Left lung (tissue), 10 donors: Measurements from ENCODE around the gene GALNT6. TPM values are rescaled to one million over a fixed set of nuclear protein-coding genes. Genes with fewer than 3 reads are reported as not detected.

Experiments
- ATAC-seq: fragments of 200-7000 bp; cut with Tn5 transposase; one replicate; pipeline ENCODE4 v1.9.1; 2020; ENCODE audit warnings: moderate library complexity
- DNase-seq, 4 donors: peaks; one replicate each; pipeline ENCODE4 v3.0.0-alpha.2; 2013 to 2020
- H3K27ac ChIP-seq, 2 donors: fragments of 200-600 bp; sonication (generic) in 1 of 2; one replicate each; pipeline versions ENCODE4 v1.5.0 to v1.8.0; 2020 to 2021
- H3K27me3 ChIP-seq, 2 donors: fragments of 200-600 bp; sonication (generic) in 1 of 2; one replicate each; pipeline versions ENCODE4 v1.5.0 to v1.8.0; 2020 to 2021
- H3K36me3 ChIP-seq, 2 donors: fragments of 200-600 bp; sonication (generic) in 1 of 2; one replicate each; pipeline versions ENCODE4 v1.5.0 to v1.8.0; 2020 to 2021
- H3K4me1 ChIP-seq, 2 donors: fragments of 200-600 bp; one replicate each; pipeline ENCODE4 v1.8.0; 2021
- H3K4me3 ChIP-seq, 2 donors: fragments of 200-600 bp; sonication (generic) in 1 of 2; one replicate each; pipeline versions ENCODE4 v1.5.0 to v1.8.0; 2020 to 2021; ENCODE audit warnings: mild to moderate bottlenecking in 1 of 2
- H3K9me3 ChIP-seq, 2 donors: fragments of 200-600 bp; sonication (generic) in 1 of 2; one replicate each; pipeline versions ENCODE4 v1.5.0 to v1.8.0; 2020 to 2021
- intact Hi-C, 2 donors: fragments of 100-400 bp; cut with DNase I; formaldehyde crosslinking; loops; one replicate each; pipeline versions ENCODE4 v1.11.2 to v1.14.2; 2022
- polyA plus RNA-seq, 6 donors: library from polyadenylated mRNA; unstranded; fragments of 120-200 nt; gene quantifications; one replicate each; pipeline ENCODE4 v1.2.1, GENCODE V29; 2013; ENCODE audit not compliant: insufficient read length in 6 of 6
- total RNA-seq, 2 donors: library from RNA; stranded (reverse); fragmentation: NEBNext Ultra II Directional; extraction: Animal tissue kit (Norgen Biotek cat#: 25700); gene quantifications; one replicate each; pipeline ENCODE4 v1.2.1, GENCODE V29; 2021
- TF ChIP-seq, protein P1 (sequence below), 2 donors: fragments of 200-600 bp; sonication (generic) in 1 of 2; IDR thresholded peaks; one replicate each; pipeline versions ENCODE4 v1.5.0 to v1.8.0; 2021; ENCODE audit warnings: antibody characterized with exemption in 2 of 2
- donor health status: DM: no; HTN: yes; CAD: no.
- donor health status: DM: no; HTN: no; CAD: no.

Gene GALNT6
- total and polyA plus RNA-seq, 8 donors: 1.8 to 21.8 (median 2.6) TPM

DNA sequence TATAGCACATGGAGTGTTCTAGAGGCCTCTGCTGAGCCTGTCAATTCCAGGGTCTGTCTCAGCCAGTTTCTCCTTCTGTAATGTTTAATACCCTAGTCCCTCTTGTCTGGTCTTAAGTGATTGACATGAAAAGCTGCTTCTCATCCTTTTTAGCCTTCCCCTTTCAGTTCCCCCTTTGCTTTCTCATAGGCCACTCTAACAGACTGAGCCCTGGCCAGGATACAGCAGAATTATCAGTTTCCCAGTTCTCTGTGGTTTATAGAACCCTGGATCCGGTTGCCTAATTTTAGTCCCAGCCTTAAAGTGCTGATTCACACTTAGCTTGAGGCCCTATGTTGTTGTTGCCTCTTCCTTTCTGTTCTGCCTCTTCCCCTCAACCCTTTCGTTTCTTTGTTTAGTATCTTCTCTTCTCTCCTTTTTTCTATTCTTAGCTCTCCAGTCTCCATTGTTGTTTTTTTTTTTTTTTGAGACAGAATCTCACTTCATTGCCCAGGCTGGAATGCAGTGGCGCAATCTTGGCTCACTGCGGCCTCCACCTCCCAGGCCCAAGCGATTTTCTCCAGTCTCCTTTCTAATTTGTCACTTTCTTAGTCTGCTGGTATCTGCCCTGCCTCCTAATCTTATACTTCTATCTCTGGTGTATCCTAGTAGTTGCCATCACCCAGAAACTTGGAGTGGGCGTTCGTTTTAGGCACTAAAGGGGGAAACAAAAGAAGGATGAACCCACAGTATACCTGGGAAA is 64.3 kb downstream of the GALNT6 start:
- intact Hi-C loops: no loop called here
- Histone ChIP-seq H3K4me1 (peaks cover 16 to 70% of the 10 kb centered on the region in 2 donors), H3K4me3 (no peak overlapping the region), H3K9me3 (no peaks in the 10 kb centered on the region), H3K27me3 (no peaks in the 10 kb centered on the region), H3K36me3 (no peaks in the 10 kb centered on the region), H3K27ac (peak overlapping the region; percentile 81 to 98)
- ATAC-seq (peak; percentile 76), DNase-seq (peak in 2 of 4 donors; percentile 20 to 29)
- TF ChIP-seq, protein P1, sequence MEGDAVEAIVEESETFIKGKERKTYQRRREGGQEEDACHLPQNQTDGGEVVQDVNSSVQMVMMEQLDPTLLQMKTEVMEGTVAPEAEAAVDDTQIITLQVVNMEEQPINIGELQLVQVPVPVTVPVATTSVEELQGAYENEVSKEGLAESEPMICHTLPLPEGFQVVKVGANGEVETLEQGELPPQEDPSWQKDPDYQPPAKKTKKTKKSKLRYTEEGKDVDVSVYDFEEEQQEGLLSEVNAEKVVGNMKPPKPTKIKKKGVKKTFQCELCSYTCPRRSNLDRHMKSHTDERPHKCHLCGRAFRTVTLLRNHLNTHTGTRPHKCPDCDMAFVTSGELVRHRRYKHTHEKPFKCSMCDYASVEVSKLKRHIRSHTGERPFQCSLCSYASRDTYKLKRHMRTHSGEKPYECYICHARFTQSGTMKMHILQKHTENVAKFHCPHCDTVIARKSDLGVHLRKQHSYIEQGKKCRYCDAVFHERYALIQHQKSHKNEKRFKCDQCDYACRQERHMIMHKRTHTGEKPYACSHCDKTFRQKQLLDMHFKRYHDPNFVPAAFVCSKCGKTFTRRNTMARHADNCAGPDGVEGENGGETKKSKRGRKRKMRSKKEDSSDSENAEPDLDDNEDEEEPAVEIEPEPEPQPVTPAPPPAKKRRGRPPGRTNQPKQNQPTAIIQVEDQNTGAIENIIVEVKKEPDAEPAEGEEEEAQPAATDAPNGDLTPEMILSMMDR (IDR thresholded peaks at IDR 0.05): no peak

DNA sequence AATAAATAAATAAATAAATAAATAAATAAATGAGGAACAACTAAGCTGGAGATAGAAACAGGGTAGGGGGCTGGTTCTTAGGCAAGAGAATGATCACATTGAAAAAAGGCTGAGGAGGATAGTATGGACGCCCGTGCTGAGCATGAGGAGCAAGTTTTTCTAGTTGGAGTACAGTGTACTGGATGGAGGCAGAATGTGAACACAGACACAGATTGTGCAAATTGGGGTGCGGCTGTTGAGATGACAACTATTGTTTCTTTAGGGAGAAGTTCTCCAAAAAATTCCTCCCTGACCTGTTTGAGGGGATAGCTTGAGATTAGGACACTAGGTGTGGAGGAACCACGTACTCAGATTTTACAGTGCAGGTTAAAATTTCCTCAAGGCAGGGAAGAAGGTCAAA is 66.3 kb downstream of the GALNT6 start:
- Histone ChIP-seq H3K36me3 (no peaks in the 10 kb centered on the region), H3K4me1 (peaks cover 16 to 82% of the 10 kb centered on the region in 2 donors), H3K9me3 (no peaks in the 10 kb centered on the region), H3K4me3 (no peak overlapping the region), H3K27me3 (no peaks in the 10 kb centered on the region), H3K27ac (peak overlapping the region in 1 of 2 donors; percentile 98)
- intact Hi-C loops: no loop called here
- ATAC-seq: no peak
- TF ChIP-seq, protein P1 (IDR thresholded peaks at IDR 0.05): no peak
- DNase-seq: no peak

DNA sequence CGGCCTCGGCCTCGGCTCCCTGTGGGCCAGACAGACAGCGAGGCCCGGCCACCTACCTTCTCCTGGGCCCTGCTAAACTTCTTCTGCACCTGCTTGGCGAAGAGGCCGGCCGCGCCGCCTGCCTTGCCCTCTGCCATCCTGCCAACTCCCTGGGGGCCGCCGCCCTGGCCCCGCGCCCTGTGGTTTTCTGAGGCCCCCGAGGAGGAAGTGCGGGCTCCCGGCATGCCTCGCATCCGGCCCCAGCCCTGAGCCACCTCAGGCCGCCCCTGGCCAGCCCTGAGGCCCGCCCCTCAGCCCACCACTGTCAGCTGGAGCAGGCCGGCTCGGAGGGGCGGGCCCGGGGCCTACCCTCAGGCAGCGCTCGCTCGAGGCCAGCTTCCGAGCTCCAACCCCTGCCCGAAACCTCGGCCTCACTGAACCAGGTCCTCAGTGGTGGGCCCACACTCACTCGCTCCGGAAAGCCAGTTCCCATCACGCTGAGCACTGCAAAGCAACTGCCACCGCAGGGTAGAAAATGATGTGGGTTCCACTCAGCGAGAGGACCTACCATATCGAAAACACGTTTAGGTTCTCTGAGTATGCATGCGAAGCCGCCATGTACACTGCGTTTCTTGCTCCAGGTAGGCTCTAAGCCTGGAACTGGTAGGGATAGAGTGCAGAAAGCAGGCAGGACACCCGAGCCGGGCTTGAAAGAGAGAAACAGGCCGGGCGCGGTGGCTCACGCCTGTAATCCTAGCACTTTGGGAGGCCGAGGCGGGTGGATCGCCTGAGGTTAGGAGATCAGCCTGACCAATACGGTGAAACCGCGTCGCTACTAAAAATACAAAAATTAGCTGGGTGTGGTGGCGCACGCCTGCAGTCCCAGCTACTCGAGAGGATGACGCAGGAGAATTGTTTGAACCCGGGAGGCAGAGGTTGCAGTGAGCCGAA is 67.0 kb downstream of the GALNT6 start, which contains the start of gene BIN2:
TSS of gene BIN2 (minus strand) at position 209 of the 930 bp plus-strand sequence. CDS start at position 137, 72 bp downstream.
- no peaks in the 10 kb centered on the region for H3K9me3 ChIP-seq
- ATAC-seq: peak; percentile 54
- TF ChIP-seq, protein P1 (IDR thresholded peaks at IDR 0.05): no peak
- peaks cover 16 to 82% of the 10 kb centered on the region in 2 donors for H3K4me1 ChIP-seq
- peak within 1 kb of the TSS; percentile 77 to 98 for H3K27ac ChIP-seq
- intact Hi-C loops: no loop called here
- H3K36me3 ChIP-seq: no peaks in the 10 kb centered on the region
- H3K27me3 ChIP-seq: no peaks in the 10 kb centered on the region
- peak in 2 of 4 donors; percentile 75 to 95 for DNase-seq
- H3K4me3 ChIP-seq: peak within 1 kb of the TSS; percentile 27 to 60

DNA sequence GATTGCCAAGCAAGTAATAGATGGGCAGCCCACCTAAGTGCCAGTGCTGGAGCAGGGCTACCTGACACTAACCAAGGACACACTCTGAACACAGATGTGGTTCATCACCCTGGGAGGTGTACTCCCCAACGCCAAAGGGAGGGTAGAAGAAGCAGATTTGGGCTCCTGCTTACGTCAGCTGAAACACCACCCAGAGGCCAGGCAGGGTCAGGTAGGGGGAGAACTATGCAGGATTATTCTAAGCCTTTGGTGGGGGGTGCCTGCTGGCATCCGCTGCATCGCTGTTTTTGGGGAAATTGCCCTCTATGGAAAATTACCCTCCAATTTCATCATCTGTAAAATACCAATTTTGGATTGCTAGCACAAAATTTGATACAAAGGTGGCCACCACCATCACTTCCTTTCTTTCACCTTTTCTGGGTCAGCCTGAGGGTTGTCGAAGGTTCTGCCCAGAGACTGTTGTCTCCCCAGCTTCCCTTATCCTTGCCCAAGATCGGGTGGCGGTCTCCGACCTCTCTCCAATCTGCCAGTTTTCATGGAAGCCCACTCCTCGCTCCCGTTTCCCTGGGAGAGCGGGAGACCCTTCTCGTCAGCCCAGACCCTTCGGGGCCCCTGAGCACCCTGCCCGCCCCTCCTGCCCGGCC is 67.8 kb downstream of the GALNT6 start:
- H3K4me3 ChIP-seq: peak overlapping the region; percentile 27 to 60
- H3K36me3 ChIP-seq: no peaks in the 10 kb centered on the region
- peak overlapping the region; percentile 77 to 98 for H3K27ac ChIP-seq
- ATAC-seq (no peak), DNase-seq (no peak)
- TF ChIP-seq, protein P1 (IDR thresholded peaks at IDR 0.05): no peak
- H3K4me1 ChIP-seq: peaks cover 16 to 81% of the 10 kb centered on the region in 2 donors
- H3K27me3 ChIP-seq: no peaks in the 10 kb centered on the region
- no peaks in the 10 kb centered on the region for H3K9me3 ChIP-seq
- intact Hi-C loops: no loop called here
